ENCODE measurements around the gene CDH16.
"Not testable (repeated sequence)": the region's sequence is repeated elsewhere in the genome, so short reads cannot be mapped to it uniquely, and the experiment has no call there.

CDH16 gene

DNA sequence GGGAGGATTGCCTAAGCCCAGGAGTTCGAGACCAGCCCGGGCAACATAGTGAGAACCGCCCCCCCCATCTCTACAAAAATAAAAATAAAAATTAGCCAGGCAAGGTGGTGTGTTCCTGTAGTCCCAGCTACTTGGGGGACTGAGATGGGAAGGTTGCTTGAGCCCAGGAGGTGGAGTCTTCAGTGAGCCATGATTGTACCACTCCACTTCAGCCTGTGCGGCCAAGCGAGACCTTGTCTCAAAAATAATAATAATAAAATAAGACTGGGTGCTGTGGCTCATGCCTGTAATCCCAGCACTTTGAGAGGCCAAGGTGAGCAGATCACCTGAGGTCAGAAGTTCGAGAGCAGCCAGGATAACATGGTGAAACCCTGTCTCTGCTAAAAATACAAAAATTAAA, 26.9 kb downstream of the CDH16 start:
- DNase-seq = no peak

- DNase-seq = no peak
Measured at GRCh38 chr16:66891360-66891759, 27.3 kb downstream of the CDH16 start.

DNA sequence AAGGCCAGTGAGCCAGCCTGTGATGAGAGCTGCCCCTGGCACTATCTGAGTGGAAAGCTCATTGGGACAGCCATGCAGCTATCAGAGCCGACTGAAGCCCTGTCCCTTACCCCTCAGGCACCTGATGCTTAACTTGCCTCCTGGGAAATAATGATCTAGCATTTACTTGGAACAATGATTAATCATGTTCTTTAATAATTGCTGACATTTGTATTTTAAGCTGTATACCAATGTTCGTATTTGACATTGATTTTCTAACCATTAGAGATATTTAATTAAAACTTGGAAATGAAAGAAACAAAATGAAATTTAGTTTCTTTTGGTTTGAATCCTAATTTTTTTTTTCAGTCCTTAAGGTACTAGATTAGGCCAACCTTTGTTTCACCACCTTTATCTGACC, 27.9 kb downstream of the CDH16 start:
- DNase-seq = no peak

GRCh38 chr16:66889622-66890021, 29.1 kb downstream of the CDH16 start:
- DNase-seq = no peak

- DNase-seq = no peak
Measured at GRCh38 chr16:66888647-66889615, 29.8 kb downstream of the CDH16 start.

DNA sequence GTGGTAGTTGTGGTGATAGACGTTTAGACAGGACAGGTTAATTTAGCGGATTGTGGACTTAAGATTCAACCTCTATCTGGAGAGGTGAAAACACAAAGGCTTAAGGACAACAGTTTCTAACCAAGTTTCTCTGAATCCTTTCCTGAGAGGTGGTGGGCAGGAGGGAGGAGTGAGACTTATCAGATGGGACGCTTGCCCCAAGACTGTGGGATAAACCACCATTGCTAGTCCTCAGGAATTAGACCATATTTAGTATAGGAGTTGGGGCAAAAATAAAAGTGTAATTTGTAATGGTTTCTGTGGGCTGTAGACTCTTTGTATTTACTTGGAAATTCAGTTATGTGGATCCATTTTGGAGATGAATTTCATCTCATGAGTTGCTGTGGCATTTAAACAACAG, 31.8 kb downstream of the CDH16 start:
- DNase-seq = no peak

GRCh38 chr16:66886321-66886720, 32.4 kb downstream of the CDH16 start:
- no peak for DNase-seq

GRCh38 chr16:66885491-66885890, 33.2 kb downstream of the CDH16 start:
- DNase-seq = no peak

- DNase-seq = no peak
Measured at GRCh38 chr16:66882702-66883101, 36.0 kb downstream of the CDH16 start.

GRCh38 chr16:66881964-66882508, 36.6 kb downstream of the CDH16 start:
- no peak for DNase-seq

DNA sequence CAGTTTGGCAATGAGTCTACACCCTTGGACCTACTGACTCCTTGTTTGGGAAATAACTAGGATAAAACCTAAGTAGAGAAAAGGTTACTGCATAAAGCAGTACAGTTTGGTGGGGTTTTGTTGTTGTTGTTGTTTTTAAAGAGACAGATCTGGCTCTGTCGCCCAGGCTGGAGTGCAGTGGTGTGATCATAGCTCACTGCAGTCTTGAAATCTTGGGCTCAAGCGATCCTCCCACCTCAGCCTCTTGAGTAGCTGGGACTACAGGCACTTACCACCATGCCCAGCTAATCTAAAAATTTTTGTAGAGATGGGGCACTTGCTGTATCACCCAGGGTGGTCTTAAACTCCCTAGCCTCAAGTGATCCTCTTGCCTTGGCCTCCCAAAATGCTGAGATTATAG, 37.1 kb downstream of the CDH16 start:
- no peak for DNase-seq

GRCh38 chr16:66881014-66881417, 37.7 kb downstream of the CDH16 start:
- no peak for DNase-seq

- DNase-seq = peak; percentile 86
Measured at GRCh38 chr16:66880288-66881013, 38.2 kb downstream of the CDH16 start, which contains the start of gene PDP2. PDP2 (plus strand) TSS chr16:66880515; CDS start chr16:66884285, 3,770 bp downstream.

DNA sequence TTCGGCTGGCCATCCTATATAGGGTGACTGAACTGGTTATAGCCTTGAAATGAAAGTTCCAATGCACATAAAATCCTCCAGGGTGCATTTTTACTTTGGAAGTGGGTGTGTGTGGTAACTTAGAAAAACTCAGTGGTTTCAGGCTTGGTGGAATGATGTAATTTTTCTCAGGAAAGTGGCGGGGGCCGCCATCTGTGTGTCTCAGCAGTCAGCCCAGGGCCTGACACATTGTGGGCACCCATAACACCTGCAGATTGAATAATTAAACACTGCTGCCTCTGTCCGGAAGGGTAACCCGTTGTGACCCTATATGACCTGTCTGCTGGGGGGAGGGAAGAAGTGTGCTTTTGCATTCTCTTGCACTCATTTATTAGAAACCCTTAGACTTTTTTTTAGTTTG, 40.6 kb downstream of the CDH16 start:
- no peak for DNase-seq

GRCh38 chr16:66874079-66874775, 44.5 kb downstream of the CDH16 start:
- no peak for DNase-seq

DNA sequence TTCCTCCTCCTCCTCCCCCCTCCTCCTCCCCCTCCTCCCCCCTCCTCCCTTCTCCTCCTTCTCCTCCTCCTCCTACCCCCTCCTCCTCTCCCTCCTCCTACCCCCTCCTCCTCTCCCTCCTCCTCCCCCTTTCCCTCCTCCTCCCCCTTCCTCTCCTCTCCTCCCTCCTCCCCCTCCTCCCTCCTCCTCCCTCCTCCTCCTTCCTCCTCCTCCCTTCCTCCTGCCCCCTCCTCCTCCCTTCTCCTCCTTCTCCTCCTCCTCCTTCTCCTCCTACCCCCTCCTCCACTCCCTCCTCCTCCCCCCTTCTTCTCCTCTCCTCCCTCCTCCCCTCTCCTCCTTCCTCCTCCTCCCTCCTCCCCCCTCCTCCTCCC, 45.0 kb downstream of the CDH16 start:
- DNase-seq = no peak

DNA sequence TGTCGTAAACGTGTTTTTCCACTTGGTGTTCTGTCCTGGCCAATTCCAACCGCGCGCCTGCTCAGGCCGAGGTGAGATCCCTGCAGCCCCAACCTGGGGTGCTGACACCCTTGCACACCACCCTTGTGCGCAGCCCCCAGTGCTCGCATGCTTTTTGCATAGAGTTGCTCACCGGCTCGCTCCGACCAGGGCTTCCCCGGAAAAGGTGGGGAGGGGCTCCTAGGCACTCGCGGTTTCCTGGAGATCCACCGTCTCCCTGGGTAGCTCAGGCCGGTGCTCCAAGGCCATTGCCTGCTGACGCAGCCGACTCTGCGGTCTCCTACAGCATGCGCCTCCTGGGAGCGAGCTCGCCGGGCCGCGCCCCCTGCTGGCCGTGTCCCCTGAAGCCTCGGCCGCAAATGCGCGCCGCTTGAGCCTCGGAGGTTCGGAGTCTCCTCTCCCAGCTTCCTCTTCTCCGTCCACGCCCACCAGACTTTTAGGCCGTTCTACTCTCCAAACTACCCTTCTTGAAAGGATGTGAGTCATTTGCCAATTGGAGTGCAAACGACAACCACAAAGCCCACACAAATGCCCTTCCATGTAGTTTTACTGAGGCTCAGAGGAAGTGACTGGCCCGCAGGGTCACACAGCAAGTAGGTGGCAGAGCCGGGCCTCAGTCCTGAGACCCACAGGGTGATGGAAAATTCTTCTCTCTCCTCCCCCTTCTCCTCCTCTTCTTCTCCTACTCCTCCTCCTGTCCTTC, 45.6 kb downstream of the CDH16 start:
- DNase-seq = peak; percentile 67

DNA sequence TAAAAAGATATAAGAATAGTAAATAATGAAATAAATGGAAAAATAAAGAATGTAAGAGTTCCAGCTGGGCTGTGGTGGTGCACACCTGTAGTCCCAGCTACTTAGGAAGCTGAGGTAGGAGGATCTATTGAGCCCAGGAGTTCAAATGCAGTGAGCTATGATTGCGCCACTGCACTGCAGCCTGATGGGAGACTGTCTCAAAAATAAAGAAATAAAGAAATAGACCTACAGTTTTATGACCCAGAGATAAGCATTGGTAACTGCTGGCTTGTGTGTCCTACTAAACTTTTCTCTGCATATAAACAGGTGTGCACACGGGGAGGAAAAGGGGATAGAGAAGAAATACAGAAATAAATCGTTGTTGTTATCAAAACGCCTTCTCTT, 46.1 kb downstream of the CDH16 start:
- no peak for DNase-seq

DNA sequence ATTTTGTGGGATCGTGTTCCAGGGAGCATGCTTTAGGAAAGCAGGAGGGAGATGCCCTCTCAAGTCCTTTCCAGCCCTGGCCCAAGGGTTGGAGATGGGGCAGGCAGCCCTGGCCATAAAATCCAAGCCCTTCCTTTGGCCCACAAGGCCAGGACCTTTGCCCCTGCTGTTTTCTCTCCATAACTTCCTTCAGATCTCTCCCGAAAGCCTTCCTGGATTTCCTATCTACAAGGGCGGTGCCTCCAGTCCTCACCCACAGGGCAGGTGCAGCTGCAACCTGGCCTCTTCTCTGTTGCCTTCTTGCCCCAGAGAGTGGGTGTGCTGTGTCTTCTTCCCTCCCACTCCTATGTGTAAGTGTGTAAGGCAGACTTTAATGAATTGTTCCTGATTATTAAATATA, 46.8 kb downstream of the CDH16 start:
- no peak for DNase-seq

GRCh38 chr16:66871363-66871762, 47.3 kb downstream of the CDH16 start:
- not testable (repeated sequence) for DNase-seq

DNA sequence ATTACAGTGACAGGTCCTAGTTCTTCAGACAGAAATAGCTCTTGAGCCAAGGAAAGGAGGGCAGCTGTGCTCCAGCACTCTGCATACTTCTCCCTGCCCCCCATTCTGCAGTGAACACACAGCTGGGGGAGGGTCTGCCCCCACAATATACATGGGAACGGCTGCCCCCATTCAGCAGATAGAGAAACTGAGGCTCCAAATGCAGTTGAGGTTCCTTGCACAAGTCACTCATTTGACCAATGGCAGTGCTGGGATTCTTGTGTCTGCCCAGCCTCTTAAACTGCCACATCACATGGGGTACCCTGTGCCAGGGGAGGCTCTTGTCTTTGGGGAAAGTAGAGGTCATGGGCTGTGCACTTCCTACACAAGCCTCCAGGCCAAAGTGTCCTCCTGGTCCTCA, 49.3 kb downstream of the CDH16 start:
- no peak for DNase-seq

DNA sequence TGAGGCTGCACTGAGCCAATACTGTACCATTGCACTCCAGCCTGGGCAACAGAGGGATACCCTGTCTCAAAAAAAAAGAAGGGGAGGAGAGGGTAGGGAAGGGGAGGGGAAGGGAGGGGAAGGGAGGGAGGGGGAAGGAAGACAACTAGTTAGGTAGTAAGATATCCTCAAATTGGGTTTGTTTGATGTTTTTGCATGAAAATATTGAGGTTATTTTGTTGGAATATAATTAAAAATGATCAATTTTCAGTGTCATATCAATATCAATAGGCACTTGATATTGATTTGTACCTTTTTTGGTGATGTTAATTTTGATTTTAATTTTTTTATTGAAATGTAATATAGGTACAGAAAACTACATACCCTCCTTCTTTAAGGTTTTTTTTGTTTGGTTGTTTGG, 55.0 kb downstream of the CDH16 start:
- no peak for DNase-seq

Measured in effector CD8-positive, alpha-beta T cell (primary cell).